HCT116 (cell line): ENCODE results near the gene GMPPA. TPM values are rescaled to one million over a fixed set of nuclear protein-coding genes. Genes with fewer than 3 reads are reported as not detected.

Experiments
- ATAC-seq: fragments of 200-7000 bp; cut with Tn5 transposase; 2 replicates; pipeline ENCODE4 v1.9.1; 2020; ENCODE audit warnings: mild to moderate bottlenecking, moderate library complexity
- BruUV-seq: library from RNA; stranded (reverse); fragments of 400-500 nt; replicated peaks from 2 replicates; lab custom pipeline; 2021; lab: Mats Ljungman, UMichigan
- CTCF ChIA-PET: fragments of 300-600 bp; sonication (Branson Sonifier 250); formaldehyde crosslinking; loops from one replicate; lab custom pipeline; 2021; ENCODE audit warnings: antibody characterized with exemption; lab: Charles Lee
- POLR2A ChIA-PET: fragments of 300-600, 350-600 bp; sonication (Branson Sonifier 250); formaldehyde crosslinking; loops from one replicate; lab custom pipeline; 2021; ENCODE audit warnings: antibody characterized with exemption; lab: Charles Lee
- RAD21 ChIA-PET, 2 experiments: fragments of 300-600 bp; sonication (Branson Sonifier 250); formaldehyde crosslinking; loops; one replicate each; lab custom pipeline; 2023; ENCODE audit warnings: low total read pairs in 2 of 2; ENCODE audit not compliant: uncharacterized antibody in 2 of 2, unreplicated experiment in 2 of 2, low non-redundant PET in 1 of 2; lab: Charles Lee
- DNase-seq: peaks from one replicate; pipeline ENCODE4 v3.0.0-alpha.2; 2010; ENCODE audit warnings: low read depth, low spot score
- H2AFZ ChIP-seq: fragments of 200-600 bp; shearing (Covaris generic), sonication (generic); 2 replicates; pipeline ENCODE4 v1.6.1; 2017; ENCODE audit warnings: low read depth, mixed run types, mixed read lengths, antibody characterized with exemption, low read length; ENCODE audit not compliant: poor library complexity, severe bottlenecking
- H3K27ac ChIP-seq: 2 replicates; pipeline ENCODE4 v1.5.1; 2012; ENCODE audit warnings: low read depth, low read length
- H3K27me3 ChIP-seq: fragments of 200-600 bp; sonication (generic); 2 replicates; pipeline ENCODE4 v1.6.1; 2016; ENCODE audit warnings: mixed run types, low read length, mixed read lengths; ENCODE audit not compliant: insufficient read depth
- H3K36me3 ChIP-seq, 2 experiments: fragments of 200-500 bp in 1 of 2; fragments of 200-600 bp in 1 of 2; sonication (Bioruptor generic) in 1 of 2; sonication (generic) in 1 of 2; 2 replicates each; pipeline versions ENCODE4 v1.5.1 to v1.6.1; 2014 to 2016; ENCODE audit warnings: low read length in 2 of 2, inconsistent platforms in 1 of 2, mixed read lengths in 1 of 2, mixed run types in 1 of 2; ENCODE audit not compliant: insufficient read depth in 2 of 2, control insufficient read depth in 1 of 2
- H3K4me1 ChIP-seq, 2 experiments: fragments of 200-600 bp in 1 of 2; sonication (generic) in 1 of 2; 2 replicates each; pipeline versions ENCODE4 v1.5.1 to v1.6.1; 2012 to 2017; ENCODE audit warnings: low read length in 2 of 2, inconsistent platforms in 1 of 2, mild to moderate bottlenecking in 1 of 2, mixed read lengths in 1 of 2, mixed run types in 1 of 2, moderate library complexity in 1 of 2; ENCODE audit not compliant: insufficient read depth in 2 of 2, control insufficient read depth in 1 of 2
- H3K4me2 ChIP-seq: fragments of 200-600 bp; sonication (generic); 2 replicates; pipeline ENCODE4 v1.6.1; 2017; ENCODE audit warnings: mixed run types, low read length, mixed read lengths
- H3K4me3 ChIP-seq, 2 experiments: fragments of 200-600 bp in 1 of 2; sonication (generic) in 1 of 2; replicated peaks in 1 of 2; 2 replicates each; pipeline ENCODE4 v1.5.1; 2011 to 2016; ENCODE audit warnings: low read length in 2 of 2, control low read depth in 1 of 2, low read depth in 1 of 2, mild to moderate bottlenecking in 1 of 2, mixed read lengths in 1 of 2, mixed run types in 1 of 2
- H3K79me2 ChIP-seq: fragments of 200-600 bp; sonication (generic); 2 replicates; pipeline ENCODE4 v1.6.1; 2017; ENCODE audit warnings: mild to moderate bottlenecking, mixed run types, low read length, moderate library complexity, mixed read lengths; ENCODE audit not compliant: insufficient read depth
- H3K9ac ChIP-seq: fragments of 200-600 bp; sonication (generic); 2 replicates; pipeline ENCODE4 v1.6.1; 2016; ENCODE audit warnings: low read length, mixed read lengths
- H3K9me2 ChIP-seq: fragments of 200-600 bp; sonication (generic), shearing (Covaris generic); 2 replicates; pipeline ENCODE4 v1.6.1; 2017; ENCODE audit warnings: mixed run types, mild to moderate bottlenecking, moderate library complexity; ENCODE audit not compliant: insufficient read depth
- H3K9me3 ChIP-seq, 2 experiments: fragments of 200-500 bp in 1 of 2; fragments of 200-600 bp in 1 of 2; sonication (Bioruptor generic) in 1 of 2; sonication (generic) in 1 of 2; 2 replicates each; pipeline ENCODE4 v1.6.1; 2014 to 2017; ENCODE audit warnings: low read length in 2 of 2, mixed read lengths in 2 of 2, inconsistent platforms in 1 of 2, low read depth in 1 of 2, mild to moderate bottlenecking in 1 of 2, mixed run types in 1 of 2, moderate library complexity in 1 of 2; ENCODE audit not compliant: control insufficient read depth in 1 of 2, insufficient read depth in 1 of 2
- H4K20me1 ChIP-seq: fragments of 200-600 bp; sonication (generic), shearing (Covaris generic); 2 replicates; pipeline ENCODE4 v1.6.1; 2017; ENCODE audit warnings: mixed run types, mild to moderate bottlenecking, moderate library complexity; ENCODE audit not compliant: insufficient read depth
- ATF3 ChIP-seq: IDR thresholded peaks from 2 replicates; pipeline ENCODE4 v1.6.1; 2012
- CTCF ChIP-seq, 3 experiments: fragments of 200-600 bp in 1 of 3; sonication (generic) in 1 of 3; IDR thresholded peaks in 2 of 3; conservative IDR thresholded peaks in 1 of 3; 2 replicates each; pipeline ENCODE4 v1.5.1; 2012 to 2017; ENCODE audit warnings: low read depth in 2 of 3, low read length in 2 of 3, antibody characterized with exemption in 1 of 3, borderline replicate concordance in 1 of 3, control low read depth in 1 of 3, mild to moderate bottlenecking in 1 of 3, mixed read lengths in 1 of 3, mixed run types in 1 of 3, moderate library complexity in 1 of 3; ENCODE audit not compliant: insufficient read depth in 1 of 3
- EGR1 ChIP-seq: IDR thresholded peaks from 2 replicates; pipeline ENCODE4 v1.6.1; 2012; ENCODE audit warnings: low read depth
- ELF1 ChIP-seq: IDR thresholded peaks from 2 replicates; pipeline ENCODE4 v1.6.1; 2012; ENCODE audit warnings: low read depth, borderline replicate concordance
- EZH2 ChIP-seq: fragments of 200-600 bp; sonication (generic); IDR thresholded peaks from 2 replicates; pipeline ENCODE4 v1.6.1; 2017; ENCODE audit warnings: antibody characterized with exemption, mixed run types
- FOSL1 ChIP-seq: IDR thresholded peaks from 2 replicates; pipeline ENCODE4 v1.6.1; 2012; ENCODE audit warnings: low read depth
- POLR2A ChIP-seq: IDR thresholded peaks from 2 replicates; pipeline ENCODE4 v1.7.0; 2011; ENCODE audit warnings: borderline replicate concordance; ENCODE audit not compliant: insufficient read depth, insufficient read length; ENCODE audit errors: extremely low read depth
- RAD21 ChIP-seq: IDR thresholded peaks from 2 replicates; pipeline ENCODE4 v1.6.1; 2012; ENCODE audit warnings: low read depth, mild to moderate bottlenecking
- REST ChIP-seq: IDR thresholded peaks from 2 replicates; pipeline ENCODE4 v1.6.1; 2012; ENCODE audit warnings: low read depth
- SIN3A ChIP-seq: IDR thresholded peaks from 2 replicates; pipeline ENCODE4 v1.6.1; 2012; ENCODE audit warnings: low read depth
- TCF7L2 ChIP-seq: IDR thresholded peaks from 2 replicates; pipeline ENCODE4 v1.7.0; 2011; ENCODE audit warnings: borderline replicate concordance, inconsistent platforms; ENCODE audit not compliant: insufficient read depth, insufficient read length; ENCODE audit errors: extremely low read depth
- YY1 ChIP-seq: IDR thresholded peaks from 2 replicates; pipeline ENCODE4 v1.6.1; 2011; ENCODE audit warnings: low read length, low read depth, moderate library complexity, mild to moderate bottlenecking; ENCODE audit not compliant: insufficient replicate concordance; ENCODE audit errors: extremely low read depth
- ZBTB33 ChIP-seq: IDR thresholded peaks from 2 replicates; pipeline ENCODE4 v1.6.1; 2011; ENCODE audit warnings: mild to moderate bottlenecking, low read length, moderate library complexity; ENCODE audit not compliant: insufficient replicate concordance; ENCODE audit errors: extremely low read depth
- ZNF274 ChIP-seq: fragments of 200-500 bp; sonication (Bioruptor generic); IDR thresholded peaks from 2 replicates; pipeline ENCODE4 v1.6.1; 2014; ENCODE audit warnings: mild to moderate bottlenecking, low read depth, low read length, inconsistent platforms
- intact Hi-C: fragments of 100-400 bp; cut with micrococcal nuclease; formaldehyde crosslinking; loops from 2 replicates; pipeline ENCODE4 v1.10.0; 2022
- total RNA-seq: library from RNA; stranded (reverse); gene quantifications from one replicate; pipeline ENCODE4 v1.2.1, GENCODE V29; 2021; ENCODE audit not compliant: unreplicated experiment

The GMPPA gene
- total RNA-seq, 1 experiment from 2014 or later: 71.8 TPM

- intact Hi-C loops: loop anchor here (2.0 kb wide), 1 partner anchor 189 kb away; no protein-coding TSS in a partner anchor
- no peaks in the 10 kb centered on the region for H3K9me2 ChIP-seq
- H3K4me2 ChIP-seq: peak overlapping the region; percentile 99
- H3K9me3 ChIP-seq: no peaks in the 10 kb centered on the region
- ChIA-PET RAD21 (interaction anchor here in 1 of 2 experiments (0.7 kb wide), 1 partner anchor 21 kb away, joined by 3 read pairs; no protein-coding TSS in a partner anchor), POLR2A (interaction anchor here (1.0 to 2.8 kb wide), 4 partner anchors 10 to 190 kb away, joined by 3 to 18 read pairs (median 5); no protein-coding TSS in a partner anchor), CTCF (interaction anchor here (1.0 to 5.2 kb wide), 8 partner anchors 9 to 69 kb away, joined by 3 to 56 read pairs (median 5); no protein-coding TSS in a partner anchor)
- H3K4me1 ChIP-seq: peaks cover 24 to 54% of the 10 kb centered on the region in 2 experiments
- ATAC-seq (no peak), DNase-seq (no peak)
- H3K27me3 ChIP-seq: no peaks in the 10 kb centered on the region
- H4K20me1 ChIP-seq: no peaks in the 10 kb centered on the region
- peaks cover 14% of the 10 kb centered on the region for H3K79me2 ChIP-seq
- peak overlapping the region; percentile 98; the same call in 1 of the 2 replicates for H3K27ac ChIP-seq
- H3K36me3 ChIP-seq: peaks cover 4 to 6% of the 10 kb centered on the region in 2 experiments; a peak in 1 of 4 replicates
- TF ChIP-seq YY1 (no peak), RAD21 (no peak), ZBTB33 (no peak), ATF3 (no peak), CTCF (IDR thresholded peaks at IDR 0.05 in 2 of 3, conservative IDR thresholded peaks at IDR 0.05 in 1 of 3; ENCODE audit: borderline replicate concordance in 1 of 3, insufficient read depth in 1 of 3, low read depth in 2 of 3, low read length in 2 of 3) (no peak), FOSL1 (no peak), SIN3A (no peak), POLR2A (no peak), EZH2 (no peak), EGR1 (no peak), ZNF274 (no peak), TCF7L2 (no peak), ELF1 (no peak), REST (no peak)
- no peak overlapping the region for H2AFZ ChIP-seq
- H3K9ac ChIP-seq: peak overlapping the region; percentile 80
- peak overlapping the region; percentile 75 to 91 for H3K4me3 ChIP-seq
- BruUV-seq: no TSS peak
Observed at GRCh38 chr2:219499555-219499954, 864 bp downstream of the GMPPA start.
